Measurements from ENCODE around the gene GATAD2A. TPM values are rescaled to one million over a fixed set of nuclear protein-coding genes. Genes with fewer than 3 reads are reported as not detected.

GATAD2A gene
- total and polyA plus RNA-seq, 10 of the 15 experiments (the other 5 are each of a cell fraction or from before 2014, with no cell fraction given): 2.6 to 173 (median 32.0) TPM

- TF ChIP-seq TBL1XR1 (IDR thresholded peaks at IDR 0.05; ENCODE audit: low read depth, low read length) (peak; percentile 60; the same call in 1 of the 2 replicates), PKNOX1 (IDR thresholded peaks at IDR 0.05) (peak; percentile 36; the same call in 1 of the 2 replicates), RAD21 (IDR thresholded peaks at IDR 0.05; ENCODE audit: insufficient read depth, low read depth, low read length) (peak; percentile 32; the same call in 1 of the 2 replicates), MEF2A (IDR thresholded peaks at IDR 0.05; ENCODE audit: insufficient read depth, low read depth, low read length) (0 out of 2 replicates have a peak, but pooled peaks have one; percentile 44), NKRF (conservative IDR thresholded peaks at IDR 0.05) (peak; percentile 71; the same call in 1 of the 2 replicates), TCF12 (IDR thresholded peaks at IDR 0.05; ENCODE audit: low read depth, low read length) (0 out of 2 replicates have a peak, but pooled peaks have one; percentile 12)
These were observed at the start of gene GATAD2A (continued) for GRCh38 chr19:19404879-19405860.

DNA sequence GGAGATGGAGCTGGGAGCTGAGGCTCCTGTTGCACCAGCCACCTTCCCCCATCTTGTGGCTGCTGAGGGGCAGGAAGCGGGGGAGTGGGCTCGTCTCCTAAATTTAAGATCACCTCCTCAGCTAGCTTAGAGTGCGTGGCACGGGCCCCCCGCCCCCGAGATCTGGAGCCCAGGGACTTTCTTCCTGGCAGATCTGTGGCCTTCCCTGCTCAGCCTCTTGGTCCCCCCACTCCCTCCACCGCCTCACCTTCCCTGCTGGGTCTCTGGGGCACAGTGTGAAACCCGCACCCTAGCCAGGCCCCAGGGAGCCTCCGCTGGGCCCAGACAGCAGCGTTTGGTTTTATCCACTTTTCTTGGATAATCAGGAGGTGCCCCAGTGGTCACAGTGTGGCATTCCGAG is 49.0 kb upstream of the GATAD2A start:
- Histone ChIP-seq H3K27ac (ENCODE audit: control insufficient read depth, insufficient read depth) (no peak overlapping the region), H3K36me3 (ENCODE audit: control insufficient read depth in 2 of 2, insufficient read depth in 2 of 2, low read length in 1 of 2) (peaks cover 9 to 17% of the 10 kb centered on the region in 2 experiments), H3K4me1 (ENCODE audit: control insufficient read depth, insufficient read depth, low read length) (0 out of 2 replicates have a peak, but pooled peaks cover 2% of the 10 kb centered on the region), H3K9ac (ENCODE audit: control insufficient read depth, insufficient read depth, low read length) (no peak overlapping the region), H3K27me3 (replicated peaks in 1 of 2; ENCODE audit: control insufficient read depth in 2 of 2, insufficient read depth in 2 of 2, low read length in 1 of 2) (no peaks in the 10 kb centered on the region), H2AFZ (ENCODE audit: control insufficient read depth, low read depth, low read length) (no peak overlapping the region), H3K4me2 (ENCODE audit: control insufficient read depth, insufficient read depth) (no peak overlapping the region), H3K9me3 (replicated peaks; ENCODE audit: control insufficient read depth, insufficient read depth, low read length) (no peaks in the 10 kb centered on the region), H3K4me3 (no peak overlapping the region), H4K20me1 (ENCODE audit: control insufficient read depth, insufficient read depth) (no peaks in the 10 kb centered on the region), H3K79me2 (ENCODE audit: control insufficient read depth, insufficient read depth, low read length) (no peaks in the 10 kb centered on the region)
- WGBS (ENCODE audit: insufficient coverage, insufficient replicate concordance, low lambda C conversion rate, missing lambda C conversion rate): 92% methylated on average over 7 of the region's 11 CpGs
- ChIA-PET POLR2A (no interaction called here), SMC1A (ENCODE audit: uncharacterized antibody, unreplicated experiment) (no interaction called here), RAD21 (ENCODE audit: unreplicated experiment) (no interaction called here), CTCF (interaction anchor here (2.0 kb wide), 1 partner anchor 10 kb away, joined by 5 read pairs; no protein-coding TSS in a partner anchor)
- no peak for DNase-seq (ENCODE audit: low read depth, low spot score)
- FAIRE-seq: no peak
- no TSS peak for BruUV-seq (replicated peaks)
- ATAC-seq: no peak
- TF ChIP-seq MTA3 (IDR thresholded peaks at IDR 0.05; ENCODE audit: borderline replicate concordance, low read length) (no peak), POLR2A (IDR thresholded peaks at IDR 0.05; ENCODE audit: low read depth, low read length) (peak; percentile 44)
- in situ Hi-C loops (cut with MboI): no loop called here
- intact Hi-C loops (cut with micrococcal nuclease; ENCODE audit: unreplicated experiment): no loop called here

All from GM12878 (cell line).